ENCODE measurements around the gene MBD3L2B. TPM values are rescaled to one million over a fixed set of nuclear protein-coding genes. Genes with fewer than 3 reads are reported as not detected.

Gene MBD3L2B
- total RNA-seq, 1 donor from 2014 or later, result not detected

DNA sequence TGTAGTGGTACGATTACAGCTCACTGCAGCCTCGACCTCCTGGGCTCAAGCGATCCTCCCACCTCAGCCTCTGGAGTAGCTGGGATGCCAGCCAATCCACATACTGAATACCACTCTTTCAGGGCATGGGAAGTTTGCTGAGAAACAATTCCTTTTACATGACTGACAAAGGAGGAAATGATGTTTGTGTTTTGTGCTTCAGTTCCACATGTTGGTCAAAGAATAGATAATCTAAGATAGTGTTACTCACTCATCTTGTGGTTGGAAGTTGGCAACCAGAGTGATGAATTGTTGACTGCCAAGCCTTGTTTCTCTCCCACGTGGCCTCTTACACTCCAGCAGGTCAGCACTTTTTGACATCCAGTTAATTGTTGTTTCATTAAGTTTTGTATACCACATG lies 7.6 kb downstream of the MBD3L2B start:
- DNase-seq (ENCODE audit: low spot score), result no peak

DNA sequence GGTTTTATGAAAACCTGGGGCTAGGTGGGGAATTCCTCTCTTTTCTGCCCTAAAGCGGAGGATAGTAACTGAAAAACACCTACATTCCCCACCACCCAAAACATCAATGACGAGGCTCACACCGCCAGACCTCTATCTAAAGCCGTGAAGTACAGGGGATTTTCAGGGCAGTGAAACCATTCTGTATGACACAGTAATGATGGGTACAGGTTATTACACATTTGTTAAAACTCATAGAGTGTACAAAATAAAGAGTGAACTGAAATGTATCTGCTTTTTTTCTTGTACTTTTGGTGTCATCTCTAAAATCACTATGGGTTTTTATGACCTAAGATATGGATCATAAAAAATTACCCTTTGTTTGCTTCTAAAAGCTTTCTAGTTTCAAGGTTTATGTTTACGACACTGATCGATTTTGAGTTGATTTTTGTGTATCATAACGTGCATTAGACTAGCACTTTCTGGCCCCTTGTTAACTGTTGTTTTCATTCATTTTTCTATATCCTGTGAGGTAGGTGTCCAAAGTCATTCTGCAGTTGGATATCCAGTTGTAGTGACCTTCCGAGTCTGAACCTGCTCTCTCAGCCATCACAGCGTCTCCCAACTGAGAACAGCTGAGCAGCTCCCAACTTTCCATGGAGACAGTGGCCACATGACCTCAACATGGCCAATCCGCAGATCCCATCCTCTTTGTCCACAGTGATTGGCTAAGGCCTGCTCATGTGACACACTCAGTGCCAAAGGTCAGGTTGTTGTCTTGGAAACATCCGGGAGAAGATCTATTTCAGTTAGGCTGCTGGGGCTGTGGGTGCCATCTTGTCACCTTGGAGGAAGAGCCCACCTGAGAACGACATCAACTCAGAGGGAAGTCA lies 10.3 kb downstream of the MBD3L2B start:
- no peak for DNase-seq (ENCODE audit: low spot score)

DNA sequence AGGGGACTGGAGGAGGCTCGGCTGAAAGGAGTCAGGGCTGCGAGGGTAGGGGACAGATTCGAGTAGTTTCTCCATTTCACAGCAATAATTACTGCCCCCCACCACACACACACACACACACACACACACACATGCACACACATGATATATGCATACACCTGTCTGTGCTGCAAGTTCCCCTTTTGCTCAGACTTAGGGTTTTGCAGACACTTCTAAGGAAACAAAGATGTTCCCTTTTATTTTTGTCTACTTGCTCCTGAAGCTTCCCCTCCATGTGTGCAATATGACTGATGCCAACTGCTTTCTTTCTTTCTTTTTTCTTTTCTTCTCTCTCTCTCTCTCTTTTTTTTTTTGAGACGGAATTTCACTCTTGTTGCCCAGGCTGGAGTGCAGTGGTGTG lies 13.4 kb downstream of the MBD3L2B start:
- no peak for DNase-seq (ENCODE audit: low spot score)

DNA sequence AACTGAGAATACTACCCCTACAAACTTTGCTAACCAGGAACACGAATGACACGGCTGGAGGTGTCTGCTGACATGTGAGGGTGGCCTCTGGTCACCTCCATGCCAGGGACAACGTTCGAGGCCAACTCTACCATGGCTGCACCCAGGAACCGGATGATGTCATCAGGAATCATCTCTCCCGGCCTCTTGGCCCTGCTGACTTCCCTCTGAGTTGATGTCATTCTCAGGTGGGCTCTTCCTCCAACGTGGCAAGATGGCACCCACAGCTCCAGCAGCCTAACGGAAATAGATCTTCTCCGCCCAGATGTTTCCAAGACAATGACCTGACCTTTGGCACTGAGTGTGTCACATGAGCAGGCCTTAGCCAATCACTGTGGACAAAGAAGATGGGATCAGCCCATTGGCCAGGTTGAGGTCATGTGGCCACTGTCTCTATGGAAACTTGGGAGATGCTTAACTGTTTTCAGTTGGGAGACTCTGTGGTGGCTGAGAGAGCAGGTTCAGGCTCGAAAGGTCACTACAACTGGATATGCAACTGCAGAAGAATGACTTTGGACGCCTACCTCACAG lies 15.0 kb downstream of the MBD3L2B start:
- no peak for DNase-seq (ENCODE audit: low spot score)

DNA sequence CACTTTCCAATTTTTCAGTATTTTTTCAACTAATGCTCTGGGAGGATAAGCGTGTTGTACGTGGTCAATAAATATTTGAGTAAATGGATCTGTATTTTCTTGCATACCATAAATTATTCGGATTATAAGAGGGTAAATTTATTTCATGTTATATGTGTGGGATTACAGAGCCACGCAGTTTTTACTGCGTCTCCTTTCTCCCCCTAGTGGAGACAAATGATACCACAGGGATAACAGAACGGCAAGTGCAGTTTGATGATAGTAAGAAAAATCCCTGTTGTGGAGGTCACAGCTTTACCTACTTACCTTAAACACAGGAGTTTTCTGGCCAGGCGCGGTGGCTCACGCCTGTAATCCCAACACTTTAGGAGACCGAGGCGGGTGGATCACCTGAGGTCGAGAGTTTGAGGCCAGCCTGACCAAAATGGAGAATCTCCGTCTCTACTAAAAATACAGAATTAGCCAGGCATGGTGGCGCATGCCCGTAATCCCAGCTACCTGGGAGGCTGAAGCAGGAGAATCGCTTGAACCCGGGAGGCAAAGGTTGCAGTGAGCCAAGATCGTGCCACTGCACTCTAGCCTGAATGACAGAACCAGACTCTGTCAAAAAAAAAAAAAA lies 16.8 kb downstream of the MBD3L2B start:
- DNase-seq (ENCODE audit: low spot score), result no peak

DNA sequence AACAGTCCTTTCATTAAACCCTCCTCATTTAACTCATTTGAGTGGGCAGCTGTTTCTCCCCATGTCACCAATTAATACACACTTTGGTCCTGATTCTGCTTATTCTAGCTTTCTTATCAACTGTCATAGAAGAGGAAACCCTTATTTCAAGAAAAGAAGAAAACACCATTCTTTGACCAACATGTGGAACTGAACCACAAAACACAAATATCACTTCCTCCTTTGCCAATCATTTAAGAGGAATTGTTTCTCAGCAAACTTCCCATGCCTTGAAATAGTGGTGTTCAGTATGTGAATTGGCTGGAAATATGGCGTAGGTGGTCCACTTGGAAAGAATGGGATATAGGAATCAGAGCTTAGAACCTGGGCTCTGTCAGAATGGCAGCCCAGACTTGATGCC lies 20.4 kb downstream of the MBD3L2B start:
- no peak for DNase-seq (ENCODE audit: low spot score)

DNA sequence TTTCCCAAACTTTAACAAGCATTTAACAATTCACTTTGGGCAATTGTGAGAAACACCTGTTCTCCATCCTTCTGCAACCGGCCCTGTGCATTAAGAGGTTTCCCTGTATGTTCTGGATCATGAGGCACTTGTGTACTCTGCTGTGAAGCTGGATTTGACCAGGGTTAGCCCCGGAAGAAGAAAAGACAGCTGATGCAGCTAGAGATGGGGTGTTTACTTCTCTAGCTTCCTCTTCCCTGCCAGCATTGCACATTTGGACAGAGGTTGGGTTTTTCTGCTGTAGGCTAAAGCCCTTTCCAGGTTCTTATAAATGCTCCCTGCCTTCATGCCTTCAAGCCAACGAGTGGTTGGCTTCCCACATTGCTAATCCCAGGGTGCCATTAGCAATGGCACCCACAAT lies 20.9 kb downstream of the MBD3L2B start:
- no peak for DNase-seq (ENCODE audit: low spot score)

DNA sequence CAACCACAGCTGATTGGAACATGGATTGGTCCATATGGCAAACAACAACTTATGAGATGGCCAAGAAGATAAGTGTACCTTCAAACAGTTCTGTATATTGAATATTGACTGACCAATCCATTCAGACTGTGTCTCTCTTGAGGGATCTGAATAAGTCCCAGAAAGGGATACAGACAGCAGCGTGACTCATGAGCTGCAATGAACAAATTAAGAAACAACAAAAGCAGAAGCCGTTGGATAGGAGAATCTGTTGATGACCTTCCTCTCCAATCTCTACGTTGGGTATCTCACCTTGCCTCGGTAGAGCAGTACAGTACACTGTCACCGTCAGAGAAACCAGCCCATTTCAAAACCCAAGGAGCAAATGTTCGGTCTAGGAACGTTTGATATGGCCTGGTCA lies 21.3 kb downstream of the MBD3L2B start:
- DNase-seq (ENCODE audit: low spot score), result no peak

DNA sequence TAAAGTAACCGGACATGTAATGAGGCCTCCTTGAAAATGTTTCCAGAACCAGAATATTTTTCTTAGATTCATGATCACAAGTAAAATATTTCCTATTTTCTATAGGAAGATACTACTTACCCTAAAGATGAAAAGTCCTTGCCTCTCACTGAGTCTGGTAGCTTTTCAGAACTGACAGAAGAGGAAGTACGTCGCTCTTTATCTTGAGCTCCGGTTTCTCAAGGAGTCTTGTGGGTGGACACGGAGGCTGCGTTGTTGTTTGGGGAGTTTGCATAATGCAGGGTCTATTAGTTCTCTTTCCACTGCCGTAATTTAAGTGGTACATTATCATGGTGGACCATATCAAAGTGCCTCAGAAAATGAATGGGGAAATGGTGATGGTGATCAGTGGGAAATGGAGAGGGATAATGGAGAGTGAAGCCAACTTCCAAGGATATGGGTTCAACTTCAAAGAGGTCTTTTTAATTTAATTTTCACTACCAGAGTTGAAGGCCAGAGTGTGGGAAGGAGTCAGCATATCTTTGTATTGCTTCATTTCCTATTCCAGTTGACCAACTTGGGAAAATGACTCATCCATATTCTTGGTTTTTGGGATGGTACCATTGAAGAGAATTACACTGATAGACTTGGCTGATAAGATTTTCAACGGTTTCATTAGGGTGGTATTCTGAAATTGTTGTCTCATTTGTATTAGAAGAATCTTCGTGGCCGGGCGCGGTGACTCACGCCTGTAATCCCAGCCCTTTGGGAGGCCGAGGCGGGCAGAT lies 23.4 kb downstream of the MBD3L2B start:
- no peak for DNase-seq (ENCODE audit: low spot score)

DNA sequence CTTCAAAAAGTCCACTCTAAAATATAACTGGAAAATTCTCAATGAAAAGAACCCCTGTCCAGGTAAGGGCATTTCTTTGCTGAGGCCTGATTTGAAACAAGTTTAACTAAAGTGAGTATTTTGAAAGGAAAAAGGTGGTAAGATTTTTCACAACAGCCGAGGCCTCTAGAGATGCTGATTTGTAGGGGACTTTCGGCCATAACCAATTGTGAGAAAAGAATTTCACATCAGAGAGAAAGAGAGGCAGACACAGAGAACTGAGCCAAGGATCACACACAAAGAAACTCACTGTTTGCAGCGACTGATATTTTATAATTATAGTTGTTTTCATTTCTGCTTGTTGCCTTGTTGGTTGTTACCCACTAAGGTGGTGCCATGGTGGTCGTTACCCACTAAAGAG lies 24.4 kb downstream of the MBD3L2B start:
- no peak for DNase-seq (ENCODE audit: low spot score)

DNA sequence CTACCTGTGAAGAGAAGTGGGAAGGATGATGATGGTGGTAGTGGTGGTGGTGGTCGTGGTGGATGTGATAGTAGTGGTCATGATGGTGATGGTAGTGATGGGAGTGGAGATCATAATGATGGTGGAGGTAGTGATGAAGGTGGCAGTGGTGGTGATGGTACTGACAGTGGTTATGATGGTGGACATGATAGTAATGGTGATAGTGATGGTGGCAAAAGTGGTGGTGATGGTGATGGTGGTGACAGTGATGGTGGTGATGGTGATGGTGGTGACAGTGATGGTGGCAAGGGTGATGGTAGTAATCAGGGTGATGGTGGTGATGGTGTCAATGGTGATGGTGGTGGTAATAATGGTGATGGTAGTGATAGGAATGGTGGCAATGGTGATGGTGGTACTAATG lies 26.2 kb downstream of the MBD3L2B start:
- DNase-seq (ENCODE audit: low spot score), result no peak

DNA sequence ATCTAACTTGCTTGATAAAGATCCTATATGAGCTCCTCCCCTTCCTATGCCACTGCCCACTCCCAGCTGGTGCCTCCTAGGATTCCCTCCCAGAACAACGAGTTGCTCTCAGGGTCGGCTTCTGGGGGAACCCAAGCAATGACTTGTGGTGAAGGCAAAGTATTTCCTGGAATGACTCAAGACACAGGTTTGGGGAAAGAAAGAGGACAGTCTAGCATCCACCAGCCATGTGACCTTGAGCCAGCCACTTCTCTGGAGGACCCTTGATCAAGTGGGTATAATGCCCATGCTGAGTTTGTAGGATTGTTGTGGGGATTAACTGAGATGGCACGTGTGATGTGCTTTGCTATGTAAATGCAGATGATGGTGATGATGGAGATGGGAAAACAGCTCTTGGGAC lies 33.0 kb downstream of the MBD3L2B start:
- DNase-seq (ENCODE audit: low spot score), result no peak

DNA sequence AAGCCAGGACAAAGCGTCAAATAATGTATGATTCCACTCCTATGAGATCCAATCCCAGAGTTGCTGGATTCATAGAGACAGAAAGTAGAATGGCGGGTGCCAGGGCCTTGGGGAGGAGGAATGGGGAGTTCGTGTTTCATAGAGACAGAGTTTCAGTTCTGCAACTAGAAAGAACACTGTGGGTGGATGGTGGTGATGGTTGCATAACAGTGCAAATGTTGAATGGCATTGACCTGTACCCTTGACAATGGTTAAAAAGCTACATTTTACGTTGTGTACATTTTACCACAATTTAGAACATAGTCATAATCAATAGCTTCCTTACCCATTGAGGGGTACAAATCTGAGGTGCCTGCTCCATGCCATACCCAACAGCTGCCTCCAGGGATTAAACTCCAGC lies 33.4 kb downstream of the MBD3L2B start:
- DNase-seq (ENCODE audit: low spot score), result no peak

DNA sequence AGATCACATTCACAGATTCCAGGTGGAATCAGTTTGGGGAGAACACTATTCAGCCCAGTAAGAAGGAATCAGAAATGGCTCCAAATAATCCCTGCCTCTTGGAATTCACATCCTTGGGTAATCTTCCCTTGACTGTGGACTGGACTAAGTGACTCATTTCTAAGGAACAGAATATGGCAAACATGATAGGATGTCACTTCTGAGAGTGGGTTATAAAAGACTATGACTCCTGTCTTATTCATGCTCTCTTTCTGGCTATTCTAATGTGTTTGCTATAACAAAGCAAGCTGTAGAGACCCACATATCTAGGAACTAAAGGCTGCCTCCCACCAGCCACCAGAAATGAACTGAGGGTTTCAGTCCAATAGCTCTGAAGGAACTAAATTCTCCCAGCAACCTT lies 37.8 kb downstream of the MBD3L2B start:
- no peak for DNase-seq (ENCODE audit: low spot score)

DNA sequence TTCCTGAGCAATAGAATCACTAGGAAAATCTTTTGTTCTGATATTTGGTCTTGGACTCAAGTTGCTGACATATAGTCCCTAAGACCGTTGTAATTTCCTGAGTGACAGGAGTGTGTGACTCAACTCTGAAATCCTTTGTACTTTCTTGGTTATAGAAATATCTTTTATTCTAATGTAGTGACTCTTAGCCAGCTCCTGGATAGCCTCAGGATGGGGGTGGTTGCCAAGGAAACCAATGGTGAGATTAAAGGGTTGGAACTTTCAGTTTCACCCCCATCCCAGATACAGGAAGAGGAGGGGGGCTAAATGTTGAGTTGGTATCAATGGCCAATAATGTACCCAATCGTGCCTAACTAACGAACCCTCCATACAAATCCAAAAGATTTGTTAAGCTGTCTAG lies 41.8 kb downstream of the MBD3L2B start:
- DNase-seq (ENCODE audit: low spot score), result no peak

DNA sequence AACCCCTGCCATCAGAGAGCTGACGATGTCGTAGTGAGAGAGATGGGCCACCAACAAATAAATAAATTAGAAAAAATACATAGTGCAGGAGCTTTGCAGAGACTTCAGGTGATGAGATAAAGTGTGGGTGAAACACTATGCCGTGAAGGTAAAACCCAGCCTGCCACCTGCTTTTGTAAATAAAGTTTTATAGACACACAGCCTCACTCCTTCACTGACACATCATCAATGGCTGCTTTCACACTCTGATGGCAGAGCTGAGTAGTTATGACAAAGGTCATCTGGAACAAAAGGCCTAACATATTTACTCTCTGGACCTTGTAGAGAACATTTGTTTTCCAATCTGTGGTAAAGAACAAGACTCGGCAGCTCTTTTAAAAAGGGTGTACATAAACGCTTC lies 45.0 kb downstream of the MBD3L2B start:
- DNase-seq (ENCODE audit: low spot score), result no peak

DNA sequence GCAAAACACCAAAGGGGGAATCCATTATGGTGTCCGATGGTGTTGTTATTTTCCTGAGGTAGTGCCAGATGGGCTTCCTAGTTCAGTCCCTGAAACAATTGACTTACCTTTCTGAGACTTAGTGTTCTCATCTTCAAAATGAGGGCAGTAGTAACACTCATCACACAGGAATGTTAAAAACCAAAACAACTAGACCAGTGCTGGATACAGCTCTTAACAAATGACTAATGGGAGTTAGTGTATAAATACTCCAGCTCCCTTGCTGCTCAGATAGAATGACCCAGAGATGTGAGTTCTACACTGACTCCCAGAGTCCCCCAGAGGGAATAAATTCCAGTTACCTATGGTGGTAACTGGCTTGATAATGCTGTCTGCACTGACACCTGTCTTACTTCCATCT lies 49.9 kb downstream of the MBD3L2B start:
- no peak for DNase-seq (ENCODE audit: low spot score)

DNA sequence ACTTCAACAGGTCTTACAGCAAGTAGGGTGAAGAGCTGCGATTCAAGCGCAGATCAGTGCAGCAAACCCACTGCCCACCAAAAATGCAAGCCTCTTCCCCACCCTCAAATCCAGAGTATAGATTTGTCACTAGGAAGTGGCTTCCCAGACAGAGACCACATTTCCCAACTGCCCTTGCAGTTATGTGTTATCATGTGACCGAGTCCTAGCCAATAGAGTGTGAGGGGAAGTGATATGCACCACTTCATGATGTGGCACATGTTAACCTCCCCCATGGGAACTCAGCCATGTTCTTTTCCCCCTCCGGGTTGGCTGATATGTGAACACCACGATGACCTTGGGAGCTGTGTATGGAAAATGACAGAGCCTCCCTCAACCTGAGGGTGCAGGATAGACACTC lies 50.8 kb downstream of the MBD3L2B start:
- no peak for DNase-seq (ENCODE audit: low spot score)

DNA sequence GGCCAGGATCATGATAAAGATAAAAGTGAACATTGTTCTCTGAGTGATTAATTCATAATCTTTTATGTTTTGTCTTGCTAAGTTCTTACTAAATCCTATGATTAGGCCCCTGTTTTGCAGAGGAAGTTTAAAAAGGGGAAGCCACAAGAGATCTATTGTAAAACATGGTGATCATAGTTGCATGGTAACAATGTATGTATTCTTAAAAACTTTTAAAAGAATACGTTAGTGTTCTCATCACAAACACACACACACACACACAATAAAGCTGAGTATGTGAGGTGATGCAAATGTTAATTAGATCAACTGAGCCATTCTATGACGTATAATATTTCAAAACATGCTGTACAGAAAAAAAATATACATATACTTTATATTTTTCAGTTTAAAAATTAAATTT lies 51.2 kb downstream of the MBD3L2B start:
- no peak for DNase-seq (ENCODE audit: low spot score)

DNA sequence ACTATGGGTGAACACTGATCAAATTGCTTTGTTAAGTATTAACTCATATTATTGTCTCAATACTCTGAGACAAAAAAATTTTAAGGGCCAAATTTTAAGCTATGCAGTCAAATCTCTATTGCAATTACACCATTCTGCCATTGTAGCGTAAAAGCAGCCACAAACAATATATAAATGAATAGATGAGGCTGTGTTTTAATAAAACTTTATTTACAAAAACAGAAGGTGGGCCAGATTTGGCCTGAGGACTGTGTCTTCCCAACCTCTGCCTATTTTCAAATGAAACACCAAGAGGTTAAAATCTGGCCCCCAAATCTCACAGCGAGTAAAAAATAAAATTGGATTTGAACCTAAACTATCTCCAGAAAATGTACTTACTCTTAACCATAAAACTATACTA lies 51.7 kb downstream of the MBD3L2B start:
- no peak for DNase-seq (ENCODE audit: low spot score)

All from mesenteric fat pad (tissue), 1 donor.